HepG2 (cell line): ENCODE measurements around the gene LSM10. TPM values are rescaled to one million over a fixed set of nuclear protein-coding genes. Genes with fewer than 3 reads are reported as not detected.

Experiments used
- ATAC-seq: fragments of 200-7000 bp; cut with Tn5 transposase; 3 replicates; pipeline ENCODE4 v1.9.1; 2020; ENCODE audit warnings: mild to moderate bottlenecking, moderate library complexity
- BruUV-seq: library from RNA; stranded (reverse); fragments of 400-500 nt; replicated peaks from 2 replicates; lab custom pipeline; 2021; lab: Mats Ljungman, UMichigan
- CTCF ChIA-PET: fragments of 300-600 bp; formaldehyde crosslinking; extraction: SDS; loops from one replicate; lab custom pipeline; 2021; ENCODE audit warnings: low total read pairs, inconsistent platforms, low intra/inter-chr PET ratio; lab: Yijun Ruan, JAX
- POLR2A ChIA-PET: fragments of 350-600 bp; sonication (Branson Sonifier 250); formaldehyde crosslinking; loops from one replicate; lab custom pipeline; 2020; ENCODE audit warnings: antibody characterized with exemption, inconsistent platforms; lab: Yijun Ruan, JAX
- DNase-seq: peaks from one replicate; pipeline ENCODE4 v3.0.0-alpha.2; 2015; ENCODE audit warnings: low spot score
- FAIRE-seq: peaks from 3 replicates; lab custom pipeline; 2011; peaks lifted over from hg19 to GRCh38; lab: Jason Lieb, UNC
- H2AFZ ChIP-seq: one replicate; pipeline ENCODE4 v1.6.1; 2011; ENCODE audit warnings: low read length, inconsistent platforms
- H3K27ac ChIP-seq: fragments of 300-600 bp; 3 replicates; pipeline ENCODE4 v1.8.0; 2011; ENCODE audit warnings: mixed run types, mild to moderate bottlenecking, mixed read lengths, low read length, inconsistent platforms; ENCODE audit not compliant: insufficient read depth; ENCODE audit errors: extremely low read length
- H3K27me3 ChIP-seq, 2 experiments: fragments of 200-600 bp in 1 of 2; 2 replicates in 1 of 2; 3 replicates in 1 of 2; pipeline versions ENCODE4 v1.6.0 to v1.8.0; 2011; ENCODE audit warnings: low read length in 2 of 2, mild to moderate bottlenecking in 2 of 2, moderate library complexity in 2 of 2, inconsistent platforms in 1 of 2; ENCODE audit not compliant: insufficient read depth in 2 of 2, control insufficient read depth in 1 of 2
- H3K36me3 ChIP-seq, 2 experiments: fragments of 200-600 bp in 1 of 2; replicated peaks in 1 of 2; 2 replicates in 1 of 2; 3 replicates in 1 of 2; pipeline versions ENCODE4 v1.5.1 to v1.8.0; 2011; ENCODE audit warnings: low read length in 2 of 2, inconsistent platforms in 1 of 2; ENCODE audit not compliant: insufficient read depth in 2 of 2, control insufficient read depth in 1 of 2
- H3K4me1 ChIP-seq: 2 replicates; pipeline ENCODE4 v1.5.1; 2012; ENCODE audit warnings: low read length, inconsistent platforms; ENCODE audit not compliant: insufficient read depth
- H3K4me2 ChIP-seq: 2 replicates; pipeline ENCODE4 v1.6.0; 2011; ENCODE audit warnings: low read depth, low read length, inconsistent platforms
- H3K4me3 ChIP-seq, 3 experiments: fragments of 200-600 bp in 1 of 3; sonication (generic), shearing (Covaris generic) in 1 of 3; replicated peaks in 1 of 3; 2 replicates each; pipeline ENCODE4 v1.5.1; 2011 to 2016; ENCODE audit warnings: low read length in 3 of 3, inconsistent platforms in 2 of 3, low read depth in 2 of 3, mild to moderate bottlenecking in 2 of 3, control low read depth in 1 of 3, mixed read lengths in 1 of 3; ENCODE audit not compliant: insufficient read depth in 1 of 3
- H3K79me2 ChIP-seq: one replicate; pipeline ENCODE4 v1.6.1; 2011; ENCODE audit warnings: low read length, inconsistent platforms; ENCODE audit not compliant: insufficient read depth
- H3K9ac ChIP-seq: 2 replicates; pipeline ENCODE4 v1.6.0; 2011; ENCODE audit warnings: mild to moderate bottlenecking, low read depth, low read length, inconsistent platforms; ENCODE audit not compliant: insufficient read depth
- H3K9me3 ChIP-seq: 2 replicates; pipeline ENCODE4 v1.5.1; 2012; ENCODE audit warnings: mild to moderate bottlenecking, low read length
- H4K20me1 ChIP-seq: 2 replicates; pipeline ENCODE4 v1.6.0; 2011; ENCODE audit warnings: inconsistent platforms, mild to moderate bottlenecking, low read length, moderate library complexity; ENCODE audit not compliant: insufficient read depth
- ISX ChIP-seq: sonication (generic); formaldehyde crosslinking; conservative IDR thresholded peaks from 2 replicates; pipeline ENCODE4 v1.5.0; 2020; ENCODE audit warnings: missing genetic modification reagents
- NCOA5 ChIP-seq: sonication (generic); formaldehyde crosslinking; IDR thresholded peaks from 2 replicates; pipeline ENCODE4 v1.4.0; 2020; ENCODE audit warnings: missing genetic modification reagents
- SRSF4 ChIP-seq: fragments of 200-400 bp; formaldehyde crosslinking; IDR thresholded peaks from one replicate; pipeline ENCODE4 v1.6.1; 2018; ENCODE audit warnings: mild to moderate bottlenecking, low read depth, low read length, moderate library complexity; ENCODE audit not compliant: poor library complexity, severe bottlenecking
- ZBTB39 ChIP-seq: sonication (generic); formaldehyde crosslinking; IDR thresholded peaks from 2 replicates; pipeline ENCODE4 v1.5.0; 2020; ENCODE audit warnings: missing genetic modification reagents
- ZNF546 ChIP-seq: sonication (generic); formaldehyde crosslinking; conservative IDR thresholded peaks from 2 replicates; pipeline ENCODE4 v1.8.1; 2023; ENCODE audit warnings: mild to moderate bottlenecking, missing genetic modification reagents
- ZSCAN21 ChIP-seq: sonication (generic); formaldehyde crosslinking; IDR thresholded peaks from 2 replicates; pipeline ENCODE4 v1.8.0; 2022; ENCODE audit warnings: mild to moderate bottlenecking, missing genetic modification reagents, moderate library complexity, borderline replicate concordance
- ZSCAN31 ChIP-seq: sonication (generic); formaldehyde crosslinking; IDR thresholded peaks from 2 replicates; pipeline ENCODE4 v1.5.0; 2020; ENCODE audit warnings: low read depth, mild to moderate bottlenecking, missing genetic modification reagents
- WGBS: methylation state at CpG from one replicate; pipeline ENCODE4 v1.1.6; 2017; ENCODE audit warnings: low lambda C conversion rate; 5-methylcytosine and 5-hydroxymethylcytosine counted together
- in situ Hi-C: cut with HindIII; loops from 2 replicates; pipeline ENCODE4 v1.10.0; 2017; ENCODE audit warnings: low pct_unique_long_range_greater_than_20kb; ENCODE audit not compliant: extremely low pct_ligation_motif_present
- intact Hi-C: fragments of 100-400 bp; cut with micrococcal nuclease; formaldehyde crosslinking; loops from one replicate; pipeline ENCODE4 v1.10.0; 2022; ENCODE audit not compliant: unreplicated experiment
- polyA plus RNA-seq, 8 experiments: library from polyadenylated mRNA; depleted of rRNA in 3 of 8; stranded (reverse) in 7 of 8; unstranded in 1 of 8; fragments of >200 nt; fragmentation: Illumina TruSeq in 4 of 8; extraction: Trizol in 4 of 8; gene quantifications; 2 replicates each; pipeline versions ENCODE4 v1.2.1 to v1.2.3, GENCODE V29; 2011 to 2016; ENCODE audit warnings: low read depth in 4 of 8, missing spikeins in 1 of 8, mixed read lengths in 1 of 8; ENCODE audit not compliant: insufficient read depth in 1 of 8
- total RNA-seq, 5 experiments: library from RNA; depleted of rRNA; stranded (reverse); fragments of >200 nt; fragmentation: Illumina TruSeq; extraction: Trizol; gene quantifications; 2 replicates each; pipeline ENCODE4 v1.2.3, GENCODE V29; 2016; ENCODE audit warnings: low read depth in 1 of 5

The LSM10 gene
- total and polyA plus RNA-seq, 2 of the 13 experiments (the other 11 are each of a cell fraction or from before 2014, with no cell fraction given) = 14.0 to 52.0 TPM

- intact Hi-C loops (no loop called here), in situ Hi-C loops (no loop called here)
- Histone ChIP-seq H3K79me2 (peaks cover 4% of the 10 kb centered on the region), H3K27me3 (no peaks in the 10 kb centered on the region; a peak in 1 of 5 replicates), H3K9ac (no peak overlapping the region), H4K20me1 (no peaks in the 10 kb centered on the region; the same call in 1 of the 2 replicates), H3K36me3 (peaks cover 6 to 29% of the 10 kb centered on the region in 2 experiments; a peak in 4 of 5 replicates), H3K4me1 (peaks cover 19% of the 10 kb centered on the region), H3K27ac (no peak overlapping the region), H3K4me3 (no peak overlapping the region), H2AFZ (no peak overlapping the region), H3K4me2 (no peak overlapping the region), H3K9me3 (no peaks in the 10 kb centered on the region)
- TF ChIP-seq ZSCAN21 (no peak), ZBTB39 (CRISPR knock-in tag) (no peak), NCOA5 (CRISPR knock-in tag) (no peak), ZNF546 (CRISPR knock-in tag) (no peak)
- WGBS = 100% methylated on average over 1 of the region's 1 CpG
- POLR2A ChIA-PET = interaction anchor here (9.5 kb wide), 1 partner anchor 9 kb away, joined by 391 read pairs; the partner anchor contains the start of gene LSM10
- CTCF ChIA-PET = no interaction called here
- ATAC-seq (no peak), FAIRE-seq (no peak), DNase-seq (no peak)
- no TSS peak for BruUV-seq
Measured at GRCh38 chr1:36389999-36390398, 7.7 kb downstream of the LSM10 start.

- intact Hi-C loops (no loop called here), in situ Hi-C loops (no loop called here)
- H3K27ac ChIP-seq = peak overlapping the region; percentile 31
Measured at GRCh38 chr1:36389261-36389660, 8.4 kb downstream of the LSM10 start.

More at GRCh38 chr1:36389261-36389660, 8.4 kb downstream of the LSM10 start:
- peaks cover 4% of the 10 kb centered on the region; the same call in 1 of the 2 replicates for H4K20me1 ChIP-seq
- CTCF ChIA-PET = no interaction called here
- no peaks in the 10 kb centered on the region for H3K9me3 ChIP-seq
- H3K4me3 ChIP-seq = no peak overlapping the region
- no TSS peak for BruUV-seq
- POLR2A ChIA-PET = interaction anchor here (0.6 to 9.5 kb wide), 2 partner anchors 10 kb away, joined by 3 to 391 read pairs; partner anchors contain the start of gene LSM10
- 82% methylated on average over 2 of the region's 2 CpGs for WGBS
- H3K4me1 ChIP-seq = peaks cover 23% of the 10 kb centered on the region
- TF ChIP-seq ISX (CRISPR knock-in tag) (no peak), SRSF4 (no peak), ZSCAN31 (CRISPR knock-in tag) (no peak)
- no peak for DNase-seq
- no peak overlapping the region for H2AFZ ChIP-seq
- no peak overlapping the region for H3K4me2 ChIP-seq
- peaks cover 6 to 29% of the 10 kb centered on the region in 2 experiments; a peak in 4 of 5 replicates for H3K36me3 ChIP-seq
- ATAC-seq = no peak
- no peak overlapping the region for H3K9ac ChIP-seq
- H3K79me2 ChIP-seq = peaks cover 12% of the 10 kb centered on the region
- H3K27me3 ChIP-seq = no peaks in the 10 kb centered on the region; a peak in 1 of 5 replicates
- no peak for FAIRE-seq
